H1 (cell line): ENCODE measurements around the gene DAZAP1. TPM values are rescaled to one million over a fixed set of nuclear protein-coding genes. Genes with fewer than 3 reads are reported as not detected.

Source experiments
- CTCF ChIA-PET: fragments of 300-600 bp; sonication (Branson Sonifier 250); formaldehyde crosslinking; loops from one replicate; lab custom pipeline; 2021; ENCODE audit not compliant: partially characterized antibody; lab: Charles Lee
- POLR2A ChIA-PET: fragments of 300-600 bp; sonication (Branson Sonifier 250); formaldehyde crosslinking; loops from one replicate; lab custom pipeline; 2021; ENCODE audit warnings: inconsistent platforms; ENCODE audit not compliant: partially characterized antibody; lab: Charles Lee
- DNase-seq, 2 experiments: peaks; one replicate each; pipeline versions ENCODE4 v3.0.0 to v3.0.0-alpha.2; 2010 to 2022; ENCODE audit warnings: low spot score in 2 of 2, low read depth in 1 of 2, mixed read lengths in 1 of 2
- FAIRE-seq: peaks from 2 replicates; lab custom pipeline; 2011; peaks lifted over from hg19 to GRCh38; lab: Jason Lieb, UNC
- H2AFZ ChIP-seq: 2 replicates; pipeline ENCODE4 v1.8.1; 2012; ENCODE audit warnings: low read length, inconsistent platforms
- H2AK5ac ChIP-seq: 2 replicates; pipeline ENCODE4 v1.6.1; 2013; ENCODE audit warnings: low read depth, low read length
- H2BK120ac ChIP-seq: replicated peaks from 2 replicates; pipeline ENCODE3; 2013; ENCODE audit warnings: low read depth, low read length, inconsistent platforms
- H2BK12ac ChIP-seq: 2 replicates; pipeline ENCODE4 v1.6.1; 2013; ENCODE audit warnings: low read depth, low read length
- H2BK15ac ChIP-seq: 2 replicates; pipeline ENCODE4 v1.6.1; 2013; ENCODE audit warnings: low read length
- H2BK20ac ChIP-seq: 2 replicates; pipeline ENCODE4 v1.6.1; 2013; ENCODE audit warnings: low read length
- H2BK5ac ChIP-seq: 2 replicates; pipeline ENCODE4 v1.6.1; 2013; ENCODE audit warnings: low read depth, low read length
- H3K14ac ChIP-seq: 2 replicates; pipeline ENCODE4 v1.6.1; 2013; ENCODE audit warnings: inconsistent platforms; ENCODE audit not compliant: insufficient read length
- H3K18ac ChIP-seq: 2 replicates; pipeline ENCODE4 v1.6.1; 2013; ENCODE audit warnings: low read length; ENCODE audit errors: extremely low read depth
- H3K23ac ChIP-seq: 2 replicates; pipeline ENCODE4 v1.6.1; 2013; ENCODE audit warnings: inconsistent platforms; ENCODE audit not compliant: insufficient read length
- H3K23me2 ChIP-seq: 2 replicates; pipeline ENCODE4 v1.6.1; 2013; ENCODE audit warnings: low read depth, low read length
- H3K27ac ChIP-seq: 2 replicates; pipeline ENCODE4 v1.6.1; 2011; ENCODE audit warnings: low read depth, low read length, inconsistent platforms
- H3K27me3 ChIP-seq, 4 experiments: replicated peaks in 1 of 4; 1 replicate in 1 of 4; 2 replicates in 3 of 4; pipeline versions ENCODE4 v1.6.1 to v1.8.1; 2011 to 2013; ENCODE audit warnings: low read length in 3 of 4, mild to moderate bottlenecking in 3 of 4, inconsistent platforms in 2 of 4, mixed read lengths in 2 of 4, moderate library complexity in 1 of 4; ENCODE audit not compliant: control insufficient read depth in 3 of 4, insufficient read depth in 3 of 4; ENCODE audit errors: extremely low read depth in 1 of 4
- H3K36me3 ChIP-seq, 4 experiments: 2 replicates each; pipeline versions ENCODE4 v1.6.1 to v1.8.1; 2011 to 2013; ENCODE audit warnings: mild to moderate bottlenecking in 4 of 4, low read length in 3 of 4, moderate library complexity in 2 of 4, control low read depth in 1 of 4, inconsistent platforms in 1 of 4; ENCODE audit not compliant: insufficient read depth in 4 of 4, control insufficient read depth in 2 of 4
- H3K4ac ChIP-seq: replicated peaks from 2 replicates; pipeline ENCODE3; 2013; ENCODE audit warnings: low read length, low read depth, mixed read lengths, inconsistent platforms; ENCODE audit not compliant: insufficient read length
- H3K4me1 ChIP-seq, 4 experiments: replicated peaks in 1 of 4; 1 replicate in 1 of 4; 2 replicates in 3 of 4; pipeline versions ENCODE4 v1.6.1 to v1.8.1; 2011 to 2013; ENCODE audit warnings: low read length in 3 of 4, inconsistent platforms in 2 of 4, mixed read lengths in 1 of 4; ENCODE audit not compliant: insufficient read depth in 4 of 4, control insufficient read depth in 3 of 4
- H3K4me2 ChIP-seq, 2 experiments: 2 replicates each; pipeline versions ENCODE4 v1.6.1 to v1.8.1; 2011 to 2013; ENCODE audit warnings: low read depth in 2 of 2, low read length in 2 of 2, control low read depth in 1 of 2, inconsistent platforms in 1 of 2, mild to moderate bottlenecking in 1 of 2; ENCODE audit not compliant: insufficient read depth in 1 of 2
- H3K4me3 ChIP-seq, 4 experiments: fragments of 200-600, 300-600 bp in 1 of 4; sonication (generic), shearing (Covaris generic), sonication (Bioruptor Twin) in 1 of 4; 2 replicates each; pipeline versions ENCODE4 v1.5.1 to v1.8.1; 2011 to 2016; ENCODE audit warnings: low read length in 4 of 4, low read depth in 3 of 4, control low read depth in 2 of 4, inconsistent platforms in 2 of 4, mild to moderate bottlenecking in 2 of 4, mixed read lengths in 1 of 4, moderate library complexity in 1 of 4; ENCODE audit not compliant: insufficient read depth in 2 of 4; ENCODE audit errors: extremely low read depth in 1 of 4
- H3K56ac ChIP-seq: replicated peaks from 2 replicates; pipeline ENCODE3; 2013; ENCODE audit warnings: low read depth, mild to moderate bottlenecking, mixed read lengths, low read length, inconsistent platforms; ENCODE audit not compliant: insufficient read length
- H3K79me1 ChIP-seq: 2 replicates; pipeline ENCODE4 v1.6.1; 2013; ENCODE audit warnings: low read depth, low read length, control low read depth
- H3K79me2 ChIP-seq, 2 experiments: 2 replicates each; pipeline versions ENCODE4 v1.6.1 to v1.8.1; 2012 to 2013; ENCODE audit warnings: low read length in 2 of 2, mild to moderate bottlenecking in 2 of 2, inconsistent platforms in 1 of 2; ENCODE audit not compliant: insufficient read depth in 2 of 2, control insufficient read depth in 1 of 2
- H3K9ac ChIP-seq, 4 experiments: replicated peaks in 1 of 4; 1 replicate in 1 of 4; 2 replicates in 3 of 4; pipeline versions ENCODE4 v1.6.1 to v1.8.1; 2011 to 2013; ENCODE audit warnings: low read depth in 3 of 4, low read length in 3 of 4, control low read depth in 2 of 4, mild to moderate bottlenecking in 2 of 4, moderate library complexity in 2 of 4, inconsistent platforms in 1 of 4; ENCODE audit errors: extremely low read depth in 1 of 4
- H3K9me3 ChIP-seq, 2 experiments: 2 replicates each; pipeline versions ENCODE4 v1.6.1 to v1.8.1; 2012 to 2013; ENCODE audit warnings: mild to moderate bottlenecking in 2 of 2, moderate library complexity in 2 of 2, control low read depth in 1 of 2, inconsistent platforms in 1 of 2, low read depth in 1 of 2, low read length in 1 of 2, mixed read lengths in 1 of 2; ENCODE audit not compliant: insufficient read depth in 2 of 2
- H4K20me1 ChIP-seq, 2 experiments: replicated peaks in 1 of 2; 2 replicates each; pipeline versions ENCODE3 to v1.8.1; 2011 to 2013; ENCODE audit warnings: inconsistent platforms in 2 of 2, low read length in 2 of 2, mild to moderate bottlenecking in 1 of 2; ENCODE audit not compliant: insufficient read depth in 2 of 2, control insufficient read depth in 1 of 2
- H4K5ac ChIP-seq: 2 replicates; pipeline ENCODE4 v1.6.1; 2013; ENCODE audit warnings: low read length, low read depth, mixed read lengths, inconsistent platforms; ENCODE audit not compliant: insufficient read length
- H4K8ac ChIP-seq: 2 replicates; pipeline ENCODE4 v1.8.0; 2013; ENCODE audit warnings: mild to moderate bottlenecking, moderate library complexity, low read length, inconsistent platforms; ENCODE audit not compliant: insufficient read depth; ENCODE audit errors: extremely low read depth
- H4K91ac ChIP-seq: replicated peaks from 2 replicates; pipeline ENCODE3; 2013; ENCODE audit warnings: low read length, mixed read lengths, inconsistent platforms; ENCODE audit not compliant: insufficient read length
- CHD2 ChIP-seq: IDR thresholded peaks from 2 replicates; pipeline ENCODE4 v1.6.1; 2012; ENCODE audit warnings: low read length, improper control_type of control experiment
- GTF2F1 ChIP-seq: IDR thresholded peaks from 2 replicates; pipeline ENCODE4 v1.6.1; 2012; ENCODE audit warnings: low read depth, low read length, improper control_type of control experiment, borderline replicate concordance
- SAP30 ChIP-seq: fragments of 300-600 bp; sonication (generic); IDR thresholded peaks from 2 replicates; pipeline ENCODE4 v1.7.1; 2012; ENCODE audit warnings: low read length, moderate library complexity, mild to moderate bottlenecking, inconsistent platforms; ENCODE audit not compliant: insufficient read depth, insufficient replicate concordance
- SP1 ChIP-seq: IDR thresholded peaks from 2 replicates; pipeline ENCODE4 v1.6.1; 2011; ENCODE audit warnings: low read depth, low read length
- WGBS, 2 experiments: shearing (Covaris generic) in 1 of 2; methylation state at CpG; one replicate each; pipeline versions ENCODE4 v1.1.6 to v1.1.7; 2013 to 2015; ENCODE audit warnings: low lambda C conversion rate in 2 of 2, mixed read lengths in 2 of 2, inconsistent platforms in 1 of 2, low coverage in 1 of 2, missing lambda C conversion rate in 1 of 2; ENCODE audit not compliant: insufficient replicate concordance in 2 of 2, insufficient coverage in 1 of 2, insufficient read length in 1 of 2; ENCODE audit errors: extremely low coverage in 1 of 2, missing lambda C conversion rate in 1 of 2; 5-methylcytosine and 5-hydroxymethylcytosine counted together
- polyA plus RNA-seq, 7 experiments: library from polyadenylated mRNA; depleted of rRNA in 3 of 7; stranded (reverse) in 5 of 7; unstranded in 2 of 7; fragments of >200 nt in 5 of 7; fragments of 200-250 nt in 2 of 7; gene quantifications; 1 replicate in 5 of 7; 2 replicates in 1 of 7; 4 replicates in 1 of 7; pipeline versions ENCODE4 v1.2.1 to v1.2.3, GENCODE V29; 2011 to 2013; ENCODE audit warnings: missing spikeins in 2 of 7, mixed read lengths in 2 of 7
- total RNA-seq: library from RNA; stranded (reverse); fragmentation: NEBNext Ultra II Directional; extraction: Animal tissue kit (Norgen Biotek cat#: 25700); gene quantifications from 2 replicates; pipeline ENCODE4 v1.2.1, GENCODE V29; 2021

Gene DAZAP1
- total and polyA plus RNA-seq, 2 of the 8 experiments (the other 6 are each of a cell fraction or from before 2014, with no cell fraction given) = 79.6 to 341 TPM

GRCh38 chr19:1396019-1396767 lies 11.2 kb upstream of the DAZAP1 start:
- DNase-seq = no peak
- H2AFZ ChIP-seq = no peak overlapping the region
- peaks cover 0 to 10% (median 2%) of the 10 kb centered on the region in 4 experiments; a peak in 4 of 7 replicates for H3K4me1 ChIP-seq
- peaks cover 4 to 6% of the 10 kb centered on the region in 2 experiments for H4K20me1 ChIP-seq
- no peak overlapping the region for H3K4me3 ChIP-seq
- H2AK5ac ChIP-seq = no peak overlapping the region
- no peak overlapping the region for H3K23ac ChIP-seq
- no peak overlapping the region for H2BK5ac ChIP-seq
- no peak overlapping the region for H3K4me2 ChIP-seq
- H3K14ac ChIP-seq = no peak overlapping the region
- H3K27me3 ChIP-seq = no peaks in the 10 kb centered on the region; a peak in 1 of 7 replicates
- H3K18ac ChIP-seq = no peak overlapping the region
- H3K79me1 ChIP-seq = no peaks in the 10 kb centered on the region; the same call in 1 of the 2 replicates
- H3K23me2 ChIP-seq = peaks cover 2% of the 10 kb centered on the region; the same call in 1 of the 2 replicates
- TF ChIP-seq CHD2 = no peak
- TF ChIP-seq SP1 = no peak
- no peak for TF ChIP-seq GTF2F1
- no peak for TF ChIP-seq SAP30
- TF ChIP-seq, all 59 proteins: peak for 0
- Histone ChIP-seq H2BK120ac (no peak overlapping the region), H3K4ac (no peak overlapping the region), H2BK12ac (no peak overlapping the region), H4K91ac (no peak overlapping the region), H3K79me2 (no peaks in the 10 kb centered on the region), H3K56ac (no peak overlapping the region), H3K36me3 (peaks cover 0 to 9% (median 2%) of the 10 kb centered on the region in 4 experiments; a peak in 3 of 8 replicates), H3K27ac (no peak overlapping the region), H3K9me3 (no peaks in the 10 kb centered on the region), H4K5ac (no peak overlapping the region), H2BK20ac (no peak overlapping the region), H3K9ac (no peak overlapping the region), H4K8ac (no peak overlapping the region), H2BK15ac (no peak overlapping the region)
- FAIRE-seq = no peak
- ChIA-PET CTCF (interaction anchor here (0.7 kb wide), 1 partner anchor 9 kb away, joined by 4 read pairs; no protein-coding TSS in a partner anchor), POLR2A (interaction anchor here (0.9 to 1.6 kb wide), 4 partner anchors 8 to 47 kb away, joined by 3 read pairs; no protein-coding TSS in a partner anchor)
- 83% methylated on average over 21 of the region's 25 CpGs; no CpG with 5 or more reads in 1 of the 2 experiments for WGBS, 2 experiments
